Omental fat pad (tissue), 4 donors: ENCODE measurements around the gene SEMA4F. TPM values are rescaled to one million over a fixed set of nuclear protein-coding genes. Genes with fewer than 3 reads are reported as not detected.

Experiments used
- ATAC-seq: fragments of 150-250 bp; one replicate; pipeline ENCODE4 v1.9.1; 2016; ENCODE audit warnings: mild to moderate bottlenecking, moderate library complexity; ENCODE audit not compliant: low FRiP score
- DNase-seq: peaks from one replicate; pipeline ENCODE4 v3.0.0-alpha.2; 2019; ENCODE audit warnings: low spot score
- CTCF ChIP-seq, 3 donors: fragments of 450-650 bp; IDR thresholded peaks; one replicate each; pipeline ENCODE4 v1.5.1; 2016 to 2017; ENCODE audit warnings: antibody characterized with exemption in 3 of 3, mild to moderate bottlenecking in 3 of 3, moderate library complexity in 2 of 3
- total RNA-seq, 4 donors: library from RNA; depleted of rRNA; stranded (reverse); fragments of >200 nt; gene quantifications; one replicate each; pipeline ENCODE4 v1.1.0, GENCODE V29; 2016

Gene SEMA4F
- total RNA-seq, 4 donors from 2014 or later, result 3.5 to 7.3 (median 5.3) TPM

DNA sequence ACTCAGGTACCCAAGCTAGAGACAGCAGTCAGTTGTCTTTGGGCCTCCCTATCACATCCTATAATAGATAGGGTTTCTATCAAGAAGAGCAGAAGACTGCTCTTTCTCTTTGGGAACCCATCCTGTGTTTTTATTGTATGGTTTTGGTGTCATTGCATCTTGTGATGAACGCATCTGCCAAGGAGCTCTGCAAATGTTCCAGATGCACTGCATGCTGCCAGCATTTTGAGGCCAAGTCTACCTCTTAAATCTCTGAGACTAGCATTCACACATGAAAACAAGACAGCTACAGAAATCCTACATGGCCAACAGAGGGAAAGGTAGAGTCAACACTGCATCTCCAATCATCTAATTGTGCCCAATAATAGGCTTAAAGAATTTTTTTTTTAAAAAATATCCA is 14.0 kb downstream of the SEMA4F start:
- TF ChIP-seq CTCF (IDR thresholded peaks at IDR 0.05), result no peak
- DNase-seq (no peak), ATAC-seq (no peak)

DNA sequence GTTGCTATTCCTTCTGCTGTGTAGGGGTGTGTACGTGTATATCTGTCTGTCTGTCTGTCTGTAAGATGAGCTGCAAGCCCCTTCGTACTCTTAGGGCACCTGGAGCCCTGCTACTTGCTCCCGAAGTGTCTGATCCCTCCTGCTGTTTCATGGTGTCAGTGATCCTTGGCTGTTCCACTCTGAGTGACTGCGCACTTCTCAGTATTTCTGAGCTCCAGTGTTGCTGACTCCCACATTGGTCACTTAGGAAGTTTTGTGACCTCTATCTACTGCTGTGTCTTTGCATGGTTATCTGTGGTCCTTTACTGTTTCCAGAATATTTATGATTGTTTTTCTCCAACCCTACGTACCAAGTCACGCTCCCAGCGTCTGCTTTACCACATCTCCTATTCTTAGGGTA is 16.2 kb downstream of the SEMA4F start:
- DNase-seq, result no peak
- TF ChIP-seq CTCF (IDR thresholded peaks at IDR 0.05), result no peak
- ATAC-seq, result no peak

DNA sequence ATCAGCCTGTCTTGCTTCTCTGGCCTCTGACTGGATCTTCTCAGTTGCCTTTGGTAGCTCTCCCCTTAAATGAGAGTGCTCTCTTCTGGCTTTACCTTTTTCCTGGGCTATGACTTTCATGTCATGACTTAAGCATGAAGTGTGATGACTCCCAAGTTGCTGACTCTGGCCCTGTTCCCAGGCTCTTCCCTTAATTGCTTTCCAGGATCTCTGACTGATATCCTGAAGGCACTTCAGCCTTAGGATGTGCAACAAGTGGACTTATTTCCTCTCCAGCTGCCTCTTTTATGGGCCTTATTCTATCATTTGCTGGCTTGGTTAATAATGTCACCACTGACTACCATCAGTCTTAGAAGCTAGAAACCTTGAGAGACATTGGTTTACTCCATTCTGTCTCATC is 17.4 kb downstream of the SEMA4F start:
- no peak for DNase-seq
- ATAC-seq, result no peak
- no peak for TF ChIP-seq CTCF (IDR thresholded peaks at IDR 0.05)

DNA sequence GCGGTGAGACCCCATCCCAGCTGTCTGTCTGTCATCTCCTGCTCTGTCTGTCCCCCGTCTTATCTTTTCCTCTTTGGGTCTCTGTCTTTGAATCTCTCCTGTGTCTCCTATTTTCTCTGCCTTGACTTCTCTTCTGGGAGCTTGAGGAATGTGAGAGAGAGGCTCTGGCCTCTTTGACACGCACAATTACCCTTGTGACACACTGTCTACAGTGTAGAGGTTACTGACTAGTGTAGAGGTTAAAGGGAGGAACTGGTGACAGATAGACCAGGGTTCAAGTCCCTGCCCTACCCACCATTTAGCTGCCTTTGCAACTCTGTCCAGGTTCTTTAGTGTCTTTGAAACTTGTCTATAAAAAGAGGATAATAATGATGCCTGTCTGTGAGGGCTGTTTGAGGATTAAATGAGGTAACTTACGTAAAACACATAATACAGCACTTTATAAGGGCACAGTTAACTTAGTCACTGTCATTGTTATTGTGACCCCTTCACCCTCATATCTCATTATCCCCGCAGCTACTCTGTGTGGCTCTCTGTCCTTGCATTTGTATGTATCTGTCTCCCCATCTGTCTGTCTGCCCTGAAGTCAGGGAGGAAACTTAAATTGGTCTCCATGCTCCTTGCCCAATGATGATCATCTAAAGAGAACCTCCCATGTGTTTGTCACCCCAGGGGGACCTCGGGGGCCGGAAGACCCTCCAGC is 19.9 kb downstream of the SEMA4F start:
- DNase-seq (no peak), ATAC-seq (no peak)
- no peak for TF ChIP-seq CTCF (IDR thresholded peaks at IDR 0.05)

DNA sequence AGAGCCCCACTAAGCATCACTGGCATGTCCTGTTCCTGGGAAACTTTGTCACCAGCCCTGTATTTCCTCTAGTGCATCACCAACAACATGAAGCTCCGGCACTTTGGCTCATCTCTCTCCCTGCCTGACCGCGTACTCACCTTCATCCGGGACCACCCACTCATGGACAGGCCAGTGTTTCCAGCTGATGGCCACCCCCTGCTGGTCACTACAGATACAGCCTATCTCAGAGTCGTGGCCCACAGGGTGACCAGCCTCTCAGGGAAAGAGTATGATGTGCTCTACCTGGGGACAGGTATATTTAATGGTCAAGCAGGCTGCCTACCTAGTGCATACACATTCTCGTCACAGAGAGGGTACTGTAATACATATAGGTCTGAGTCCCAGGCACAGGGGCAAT is 21.0 kb downstream of the SEMA4F start:
- no peak for DNase-seq
- no peak for ATAC-seq
- TF ChIP-seq CTCF (IDR thresholded peaks at IDR 0.05), result no peak

GRCh38 chr2:74676331-74676730 is 22.3 kb downstream of the SEMA4F start:
- no peak for TF ChIP-seq CTCF (IDR thresholded peaks at IDR 0.05)
- ATAC-seq (no peak), DNase-seq (no peak)

- ATAC-seq (no peak), DNase-seq (no peak)
- TF ChIP-seq CTCF (IDR thresholded peaks at IDR 0.05), result no peak
These were observed 25.6 kb downstream of the SEMA4F start for GRCh38 chr2:74679615-74680014.
